ENCODE measurements around the gene ITIH3. TPM values are rescaled to one million over a fixed set of nuclear protein-coding genes. Genes with fewer than 3 reads are reported as not detected.

Gene ITIH3
- total RNA-seq, 2 experiments from 2014 or later = not detected

GRCh38 chr3:52784021-52784621, 10.5 kb upstream of the ITIH3 start:
- Mint-ChIP-seq H3K9me3 (no peaks in the 10 kb centered on the region), H3K4me1 (no peaks in the 10 kb centered on the region), H3K27ac (no peak overlapping the region), H3K4me3 (no peak overlapping the region), H3K27me3 (peaks cover 14% of the 10 kb centered on the region), H3K36me3 (ENCODE audit: low read depth) (no peaks in the 10 kb centered on the region)
- ChIA-PET CTCF (no interaction called here), POLR2A (interaction anchor here (1.0 kb wide), 1 partner anchor 9 kb away, joined by 3 read pairs; no protein-coding TSS in a partner anchor)
- no peak for DNase-seq

DNA sequence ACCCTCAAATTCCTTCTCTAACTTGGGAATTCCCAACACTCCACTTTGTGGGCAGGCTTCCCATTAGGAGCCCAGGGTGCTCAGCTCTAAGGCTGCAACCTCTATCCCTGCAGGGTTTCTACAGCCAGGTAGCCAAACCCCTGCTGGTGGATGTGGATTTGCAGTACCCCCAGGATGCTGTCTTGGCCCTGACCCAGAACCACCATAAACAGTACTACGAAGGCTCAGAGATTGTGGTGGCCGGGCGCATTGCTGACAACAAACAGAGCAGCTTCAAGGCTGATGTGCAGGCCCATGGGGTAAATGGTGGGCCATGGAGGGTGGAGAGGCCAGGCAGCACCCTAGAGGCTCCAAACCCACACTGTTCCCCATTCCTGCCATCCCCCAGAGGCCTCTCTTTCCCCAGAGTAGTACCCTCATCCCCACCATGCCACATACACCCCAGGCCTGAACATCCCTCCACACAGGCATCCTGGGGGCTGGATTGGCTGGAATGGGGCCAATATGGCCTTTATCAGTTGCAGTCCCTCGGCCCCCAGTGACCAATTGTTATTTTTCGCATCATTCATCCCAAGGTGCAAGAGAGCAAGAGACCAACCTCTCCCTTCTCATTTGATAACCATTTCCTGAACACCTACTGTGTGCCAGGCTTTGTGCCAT, 9.5 kb upstream of the ITIH3 start:
- DNase-seq = no peak
- no peak overlapping the region for H3K27ac Mint-ChIP-seq
- CTCF ChIA-PET = no interaction called here
- H3K9me3 Mint-ChIP-seq = no peaks in the 10 kb centered on the region
- H3K36me3 Mint-ChIP-seq (ENCODE audit: low read depth) = no peaks in the 10 kb centered on the region
- H3K4me1 Mint-ChIP-seq = no peaks in the 10 kb centered on the region
- POLR2A ChIA-PET = no interaction called here
- peaks cover 14% of the 10 kb centered on the region for H3K27me3 Mint-ChIP-seq
- no peak overlapping the region for H3K4me3 Mint-ChIP-seq

DNA sequence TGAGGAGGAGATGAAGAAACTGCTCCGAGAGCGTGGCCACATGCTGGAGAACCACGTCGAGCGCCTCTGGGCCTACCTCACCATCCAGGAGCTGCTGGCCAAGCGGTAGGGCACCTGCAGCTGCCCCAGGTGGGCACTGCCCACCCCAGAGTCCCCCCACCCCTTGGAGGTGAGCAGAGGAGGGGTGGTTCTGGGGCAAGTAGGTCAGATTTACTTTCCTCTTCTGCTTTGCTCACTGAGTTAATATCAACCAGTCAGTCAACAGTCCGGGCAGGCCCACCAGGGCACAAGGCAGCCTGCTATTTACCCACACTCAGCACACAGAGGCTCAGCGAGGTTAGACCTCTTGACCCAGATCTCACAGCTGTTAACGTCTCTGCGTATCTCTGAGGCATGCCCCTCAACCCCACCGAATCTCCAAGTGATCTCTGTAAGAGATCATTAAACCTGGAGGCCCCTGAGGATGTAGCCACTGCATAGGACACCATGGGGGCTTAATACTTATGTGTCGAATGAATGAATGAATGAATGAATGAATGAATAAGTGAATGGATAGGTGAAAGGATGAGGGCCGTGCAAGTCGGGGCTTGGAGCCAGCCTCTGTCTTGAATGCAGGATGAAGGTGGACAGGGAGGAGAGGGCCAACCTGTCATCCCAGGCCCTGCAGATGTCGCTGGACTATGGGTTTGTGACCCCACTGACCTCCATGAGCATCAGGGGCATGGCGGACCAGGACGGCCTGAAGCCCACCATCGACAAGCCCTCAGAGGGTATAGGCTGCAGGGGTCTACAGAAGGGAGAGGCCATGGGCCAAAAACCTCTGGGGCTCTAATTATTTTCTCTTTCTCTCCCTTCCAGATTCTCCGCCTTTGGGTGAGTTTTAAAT, 8.0 kb upstream of the ITIH3 start:
- ChIA-PET POLR2A (no interaction called here), CTCF (no interaction called here)
- no peak overlapping the region for H3K27ac Mint-ChIP-seq
- H3K4me3 Mint-ChIP-seq = no peak overlapping the region
- peaks cover 9% of the 10 kb centered on the region for H3K27me3 Mint-ChIP-seq
- H3K36me3 Mint-ChIP-seq (ENCODE audit: low read depth) = no peaks in the 10 kb centered on the region
- no peaks in the 10 kb centered on the region for H3K4me1 Mint-ChIP-seq
- no peaks in the 10 kb centered on the region for H3K9me3 Mint-ChIP-seq
- DNase-seq = no peak

DNA sequence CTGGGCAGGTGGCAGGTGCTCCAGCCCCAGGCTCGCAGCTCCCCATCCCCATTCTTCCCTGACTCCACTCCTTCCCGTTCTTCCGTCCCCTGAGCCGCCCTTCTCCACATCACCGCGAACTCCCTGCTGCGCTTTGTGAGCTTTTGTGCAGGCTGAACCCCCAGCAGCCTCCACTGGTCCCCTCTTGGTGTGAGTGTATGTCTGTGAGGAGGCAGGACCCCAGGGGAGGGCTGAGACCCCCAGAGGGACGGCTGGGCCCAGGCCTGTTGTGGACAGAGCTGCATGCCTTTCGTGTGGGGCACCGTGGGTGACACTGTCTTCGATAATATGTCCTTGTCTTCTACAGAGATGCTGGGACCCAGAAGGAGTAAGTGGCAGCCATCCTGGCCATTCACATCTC, 7.3 kb upstream of the ITIH3 start:
- Mint-ChIP-seq H3K4me1 (no peaks in the 10 kb centered on the region), H3K27ac (no peak overlapping the region), H3K9me3 (no peaks in the 10 kb centered on the region), H3K27me3 (peaks cover 9% of the 10 kb centered on the region), H3K4me3 (no peak overlapping the region), H3K36me3 (ENCODE audit: low read depth) (no peaks in the 10 kb centered on the region)
- DNase-seq = no peak
- CTCF ChIA-PET = no interaction called here
- POLR2A ChIA-PET = no interaction called here

DNA sequence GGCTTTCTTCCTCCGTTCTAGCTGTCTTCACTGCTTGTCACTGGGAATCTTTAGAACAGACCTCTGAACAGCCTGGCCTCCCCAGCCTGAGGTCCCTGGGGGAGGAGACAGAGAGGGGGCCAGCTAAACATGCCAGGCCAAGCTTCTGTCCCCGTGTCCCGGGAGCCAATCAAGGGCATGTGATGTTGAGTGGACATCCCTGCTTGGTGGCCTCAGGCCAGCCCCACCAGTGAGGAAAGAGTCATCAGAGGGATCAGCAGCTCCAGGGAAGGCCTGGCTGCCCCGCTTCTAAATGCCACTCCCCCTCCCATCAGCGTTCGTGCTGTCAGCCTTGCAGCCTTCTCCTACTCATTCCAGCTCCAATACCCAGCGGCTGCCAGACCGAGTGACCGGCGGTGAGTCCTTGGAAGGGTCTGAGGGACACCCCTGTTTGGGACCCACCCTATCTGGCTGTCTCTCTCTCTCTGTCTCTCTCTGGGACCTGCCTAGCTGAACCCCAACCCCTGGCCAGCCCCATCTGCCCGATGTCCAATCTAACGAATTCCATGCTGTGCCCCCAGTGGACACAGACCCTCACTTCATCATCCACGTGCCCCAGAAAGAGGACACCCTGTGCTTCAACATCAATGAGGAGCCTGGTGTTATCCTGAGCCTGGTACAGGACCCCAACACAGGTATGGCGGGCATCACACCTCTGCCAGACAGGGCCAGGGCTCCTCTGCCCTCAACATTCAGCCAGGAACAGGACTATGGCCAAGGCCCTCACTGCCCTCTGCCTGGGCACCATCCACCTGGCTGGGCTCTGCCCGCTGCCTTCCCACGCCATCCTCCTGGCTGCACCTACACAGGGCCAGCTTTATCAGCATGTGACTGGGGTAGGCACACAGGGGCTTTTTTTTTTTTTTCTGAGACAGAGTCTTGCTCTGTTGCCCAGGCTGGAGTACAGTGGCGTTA, 6.6 kb upstream of the ITIH3 start:
- no peak for DNase-seq
- no peak overlapping the region for H3K27ac Mint-ChIP-seq
- peaks cover 3% of the 10 kb centered on the region for H3K27me3 Mint-ChIP-seq
- H3K4me3 Mint-ChIP-seq = no peak overlapping the region
- H3K4me1 Mint-ChIP-seq = no peaks in the 10 kb centered on the region
- ChIA-PET CTCF (no interaction called here), POLR2A (no interaction called here)
- no peaks in the 10 kb centered on the region for H3K9me3 Mint-ChIP-seq
- no peaks in the 10 kb centered on the region for H3K36me3 Mint-ChIP-seq (ENCODE audit: low read depth)

DNA sequence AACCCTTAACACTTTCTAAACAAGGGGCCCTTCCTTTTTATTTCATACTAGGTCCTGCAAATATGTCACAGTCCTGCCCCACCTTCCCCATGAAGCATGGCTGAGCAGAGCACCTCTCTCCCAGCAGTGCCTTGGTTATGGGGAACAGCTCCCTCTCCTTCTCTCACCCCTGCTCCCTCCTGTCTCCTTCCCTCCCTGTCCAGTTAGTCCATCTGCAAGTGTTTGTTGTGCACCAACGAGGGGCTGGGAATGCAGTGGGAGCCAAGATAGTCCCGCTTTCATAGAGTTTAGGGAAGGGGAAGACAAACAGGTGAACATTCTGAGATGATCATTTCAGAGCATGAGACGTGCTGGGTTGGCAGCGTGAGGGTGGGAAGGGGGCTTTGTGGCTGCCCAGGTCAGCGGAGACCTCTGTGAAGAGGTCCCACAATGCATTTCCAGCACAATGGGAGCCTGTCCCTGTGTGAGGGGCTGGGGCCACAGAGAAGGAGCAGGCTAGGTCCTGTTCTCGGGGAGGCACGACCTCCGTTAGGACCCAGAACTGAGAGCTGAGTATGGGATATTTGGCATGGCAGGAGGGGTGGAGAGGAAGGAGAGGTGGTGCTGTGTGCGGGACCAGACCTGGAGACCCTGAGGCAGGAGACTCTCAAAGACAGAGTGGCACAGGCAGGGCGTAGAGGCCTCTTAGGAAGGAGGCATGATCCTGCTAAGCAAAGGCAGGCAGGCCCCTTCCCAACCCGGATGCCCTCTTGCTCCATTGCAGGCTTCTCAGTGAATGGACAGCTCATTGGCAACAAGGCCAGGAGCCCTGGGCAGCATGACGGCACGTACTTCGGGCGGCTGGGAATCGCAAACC, 5.5 kb upstream of the ITIH3 start:
- Mint-ChIP-seq H3K27me3 (no peaks in the 10 kb centered on the region), H3K36me3 (ENCODE audit: low read depth) (no peaks in the 10 kb centered on the region), H3K4me1 (no peaks in the 10 kb centered on the region), H3K4me3 (no peak overlapping the region), H3K27ac (no peak overlapping the region), H3K9me3 (no peaks in the 10 kb centered on the region)
- no peak for DNase-seq
- ChIA-PET CTCF (interaction anchor here (1.5 kb wide), 1 partner anchor 10 kb away, joined by 6 read pairs; no protein-coding TSS in a partner anchor), POLR2A (no interaction called here)

- no peaks in the 10 kb centered on the region for H3K4me1 Mint-ChIP-seq
- no peaks in the 10 kb centered on the region for H3K27me3 Mint-ChIP-seq
- no peak for DNase-seq
- no peaks in the 10 kb centered on the region for H3K36me3 Mint-ChIP-seq (ENCODE audit: low read depth)
- POLR2A ChIA-PET = no interaction called here
- H3K4me3 Mint-ChIP-seq = no peak overlapping the region
- no peak overlapping the region for H3K27ac Mint-ChIP-seq
- no peaks in the 10 kb centered on the region for H3K9me3 Mint-ChIP-seq
- CTCF ChIA-PET = interaction anchor here (1.5 kb wide), 1 partner anchor 9 kb away, joined by 6 read pairs; no protein-coding TSS in a partner anchor
Measured at GRCh38 chr3:52789746-52790040, 4.9 kb upstream of the ITIH3 start.

DNA sequence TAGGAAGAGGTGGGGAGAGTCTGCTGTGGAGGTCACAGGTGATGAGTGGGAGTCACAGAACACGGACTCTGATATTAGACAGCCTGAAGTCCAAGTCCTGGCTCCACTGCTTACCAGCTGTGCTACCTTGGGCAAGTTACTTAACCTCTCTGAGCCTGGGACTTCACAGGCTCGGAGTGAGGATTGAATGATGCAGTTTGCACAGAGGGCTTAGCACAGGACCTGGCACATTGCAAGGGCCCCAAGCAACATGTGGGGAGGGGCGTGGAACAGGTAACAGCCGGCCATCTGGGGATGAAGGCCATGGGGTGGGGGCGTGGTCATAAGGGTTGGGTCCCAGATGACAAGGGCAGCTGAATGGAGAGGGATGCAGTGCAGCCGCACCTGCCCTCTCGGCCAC, 4.3 kb upstream of the ITIH3 start:
- H3K4me3 Mint-ChIP-seq = no peak overlapping the region
- no peaks in the 10 kb centered on the region for H3K36me3 Mint-ChIP-seq (ENCODE audit: low read depth)
- H3K4me1 Mint-ChIP-seq = no peaks in the 10 kb centered on the region
- H3K27ac Mint-ChIP-seq = no peak overlapping the region
- H3K9me3 Mint-ChIP-seq = no peaks in the 10 kb centered on the region
- H3K27me3 Mint-ChIP-seq = no peaks in the 10 kb centered on the region
- ChIA-PET POLR2A (no interaction called here), CTCF (interaction anchor here (1.5 kb wide), 1 partner anchor 8 kb away, joined by 6 read pairs; no protein-coding TSS in a partner anchor)
- DNase-seq = no peak

- no peak for DNase-seq
- CTCF ChIA-PET = interaction anchor here (1.5 kb wide), 1 partner anchor 8 kb away, joined by 6 read pairs; no protein-coding TSS in a partner anchor
- Mint-ChIP-seq H3K4me1 (no peaks in the 10 kb centered on the region), H3K9me3 (no peaks in the 10 kb centered on the region), H3K27me3 (no peaks in the 10 kb centered on the region), H3K4me3 (no peak overlapping the region), H3K36me3 (ENCODE audit: low read depth) (no peaks in the 10 kb centered on the region), H3K27ac (no peak overlapping the region)
- POLR2A ChIA-PET = interaction anchor here (1.2 kb wide), 1 partner anchor 10 kb away, joined by 3 read pairs; no protein-coding TSS in a partner anchor
Measured at GRCh38 chr3:52790741-52791140, 3.9 kb upstream of the ITIH3 start.

GRCh38 chr3:52791366-52791765, 3.2 kb upstream of the ITIH3 start:
- ChIA-PET POLR2A (interaction anchor here (1.2 kb wide), 1 partner anchor 9 kb away, joined by 3 read pairs; no protein-coding TSS in a partner anchor), CTCF (no interaction called here)
- no peak overlapping the region for H3K27ac Mint-ChIP-seq
- DNase-seq = no peak
- H3K27me3 Mint-ChIP-seq = no peaks in the 10 kb centered on the region
- H3K9me3 Mint-ChIP-seq = no peaks in the 10 kb centered on the region
- no peaks in the 10 kb centered on the region for H3K36me3 Mint-ChIP-seq (ENCODE audit: low read depth)
- H3K4me3 Mint-ChIP-seq = no peak overlapping the region
- H3K4me1 Mint-ChIP-seq = no peaks in the 10 kb centered on the region

DNA sequence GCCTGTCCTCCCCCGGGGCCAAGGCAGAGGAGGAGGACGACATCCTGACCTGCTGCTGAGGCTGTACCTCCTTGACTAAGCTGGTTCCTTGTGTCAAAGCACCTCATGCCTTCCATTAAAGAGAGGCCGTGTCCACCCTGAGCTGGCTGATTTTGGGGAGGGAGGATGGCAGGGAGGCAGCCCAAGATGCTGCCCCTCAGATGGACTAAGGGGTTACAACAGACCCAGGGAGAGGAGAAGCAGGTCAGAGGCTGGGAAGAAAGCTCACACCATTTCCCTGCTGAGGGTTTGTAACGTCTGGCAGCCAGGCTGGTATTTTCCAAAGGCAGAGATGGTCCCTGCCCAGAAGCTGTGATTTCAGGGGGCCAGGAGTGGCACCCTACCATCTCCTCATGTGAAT, 2.7 kb upstream of the ITIH3 start:
- Mint-ChIP-seq H3K4me1 (no peaks in the 10 kb centered on the region), H3K27me3 (no peaks in the 10 kb centered on the region), H3K4me3 (no peak overlapping the region), H3K36me3 (ENCODE audit: low read depth) (no peaks in the 10 kb centered on the region), H3K27ac (no peak overlapping the region), H3K9me3 (no peaks in the 10 kb centered on the region)
- DNase-seq = no peak
- ChIA-PET POLR2A (interaction anchor here (1.2 to 2.2 kb wide), 2 partner anchors 9 to 20 kb away, joined by 3 to 9 read pairs; partner anchors contain the start of gene NEK4), CTCF (no interaction called here)

DNA sequence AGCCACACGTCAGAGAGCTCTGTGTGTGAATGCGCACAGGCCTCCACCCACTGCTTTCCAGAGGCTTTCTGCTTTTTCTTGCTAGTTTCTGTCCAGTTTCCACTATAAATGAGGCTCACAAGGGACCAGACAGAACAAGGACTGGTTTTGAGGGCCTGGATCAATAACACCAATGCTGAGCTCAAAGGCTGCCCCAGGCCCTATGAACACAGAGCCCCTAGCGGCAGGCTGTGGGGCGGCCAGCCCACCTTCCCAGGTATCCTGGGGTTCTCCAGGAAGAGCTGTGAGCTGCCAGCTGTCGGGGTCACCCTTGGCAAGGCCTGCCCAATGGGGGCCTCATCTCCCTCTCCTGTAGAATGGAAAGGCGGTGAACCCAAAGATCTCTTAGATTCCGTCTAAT, 2.2 kb upstream of the ITIH3 start:
- ChIA-PET CTCF (interaction anchor here (0.5 to 0.7 kb wide), 2 partner anchors 29 to 75 kb away, joined by 3 read pairs; no protein-coding TSS in a partner anchor), POLR2A (interaction anchor here (2.2 kb wide), 1 partner anchor 21 kb away, joined by 9 read pairs; the partner anchor contains the start of gene NEK4)
- no peak overlapping the region for H3K4me3 Mint-ChIP-seq
- H3K4me1 Mint-ChIP-seq = no peaks in the 10 kb centered on the region
- H3K27me3 Mint-ChIP-seq = no peaks in the 10 kb centered on the region
- H3K9me3 Mint-ChIP-seq = no peaks in the 10 kb centered on the region
- no peak for DNase-seq
- H3K36me3 Mint-ChIP-seq (ENCODE audit: low read depth) = no peaks in the 10 kb centered on the region
- no peak overlapping the region for H3K27ac Mint-ChIP-seq

Data from activated CD4-positive, alpha-beta memory T cell treated with anti-CD3 and anti-CD28 coated beads, Interleukin-2, amount 10 ng/mL, durations not matched to agents 7 days and 5 days (primary cell).